MM.1S (cell line): ENCODE data around the gene OSBPL1A.

ENCODE experiments used
- DNase-seq: peaks from one replicate; pipeline ENCODE4 v3.0.0-alpha.2; 2015
- H2AFZ ChIP-seq: fragments of 300-600 bp; sonication (generic); 2 replicates; pipeline ENCODE4 v1.6.0; 2016; ENCODE audit warnings: antibody characterized with exemption, low read length
- H3F3A ChIP-seq: fragments of 300-600 bp; sonication (generic); 2 replicates; pipeline ENCODE4 v1.6.1; 2016; ENCODE audit warnings: mild to moderate bottlenecking, antibody characterized with exemption, low read length, moderate library complexity, mixed read lengths; ENCODE audit not compliant: insufficient read depth
- H3K27ac ChIP-seq: fragments of 300-600 bp; sonication (generic); 2 replicates; pipeline ENCODE4 v1.5.1; 2016; ENCODE audit warnings: mild to moderate bottlenecking, low read length
- H3K27me3 ChIP-seq: fragments of 300-600 bp; sonication (generic); replicated peaks from 2 replicates; pipeline ENCODE4 v1.6.0; 2016; ENCODE audit warnings: low read length; ENCODE audit not compliant: insufficient read depth
- H3K36me3 ChIP-seq: fragments of 300-600 bp; sonication (generic); replicated peaks from 2 replicates; pipeline ENCODE4 v1.6.1; 2016; ENCODE audit warnings: mild to moderate bottlenecking, low read length, mixed read lengths; ENCODE audit not compliant: insufficient read depth
- H3K4me1 ChIP-seq: fragments of 300-600 bp; sonication (generic); 2 replicates; pipeline ENCODE4 v1.6.1; 2016; ENCODE audit warnings: low read length, mixed read lengths
- H3K4me2 ChIP-seq: fragments of 300-600 bp; sonication (generic); 2 replicates; pipeline ENCODE4 v1.6.0; 2016; ENCODE audit warnings: low read depth, low read length
- H3K4me3 ChIP-seq: fragments of 300-600 bp; sonication (generic); 2 replicates; pipeline ENCODE4 v1.5.1; 2016; ENCODE audit warnings: low read length, mixed read lengths
- H3K79me2 ChIP-seq: fragments of 300-600 bp; sonication (generic); 2 replicates; pipeline ENCODE4 v1.6.1; 2016; ENCODE audit warnings: mixed run types, low read length, mixed read lengths
- H3K9ac ChIP-seq: fragments of 300-600 bp; sonication (generic); 2 replicates; pipeline ENCODE4 v1.6.1; 2016; ENCODE audit warnings: low read length, mixed read lengths
- H3K9me2 ChIP-seq: fragments of 300-600 bp; sonication (generic); replicated peaks from 2 replicates; pipeline ENCODE4 v1.6.1; 2016; ENCODE audit warnings: mild to moderate bottlenecking, low read length, mixed read lengths; ENCODE audit not compliant: insufficient read depth
- H3K9me3 ChIP-seq: fragments of 300-600 bp; sonication (generic); replicated peaks from 2 replicates; pipeline ENCODE4 v1.6.1; 2016; ENCODE audit warnings: mild to moderate bottlenecking, low read length, mixed read lengths; ENCODE audit not compliant: insufficient read depth
- H4K20me1 ChIP-seq: fragments of 300-600 bp; sonication (generic); 2 replicates; pipeline ENCODE4 v1.6.1; 2016; ENCODE audit warnings: mild to moderate bottlenecking, low read length, moderate library complexity, mixed read lengths; ENCODE audit not compliant: insufficient read depth
- CTCF ChIP-seq: fragments of 300-600 bp; sonication (generic); IDR thresholded peaks from 2 replicates; pipeline ENCODE4 v1.5.1; 2016; ENCODE audit warnings: antibody characterized with exemption, low read length, mixed read lengths
- EZH2 ChIP-seq: fragments of 300-600 bp; sonication (generic); optimal IDR thresholded peaks from 2 replicates; pipeline ENCODE3; 2017; ENCODE audit warnings: low read depth, mild to moderate bottlenecking, antibody characterized with exemption, low read length, mixed read lengths
- EZH2phosphoT487 ChIP-seq: fragments of 300-600 bp; sonication (generic); IDR thresholded peaks from 2 replicates; pipeline ENCODE4 v1.6.1; 2018; ENCODE audit warnings: antibody characterized with exemption, low read length

The OSBPL1A gene

DNA sequence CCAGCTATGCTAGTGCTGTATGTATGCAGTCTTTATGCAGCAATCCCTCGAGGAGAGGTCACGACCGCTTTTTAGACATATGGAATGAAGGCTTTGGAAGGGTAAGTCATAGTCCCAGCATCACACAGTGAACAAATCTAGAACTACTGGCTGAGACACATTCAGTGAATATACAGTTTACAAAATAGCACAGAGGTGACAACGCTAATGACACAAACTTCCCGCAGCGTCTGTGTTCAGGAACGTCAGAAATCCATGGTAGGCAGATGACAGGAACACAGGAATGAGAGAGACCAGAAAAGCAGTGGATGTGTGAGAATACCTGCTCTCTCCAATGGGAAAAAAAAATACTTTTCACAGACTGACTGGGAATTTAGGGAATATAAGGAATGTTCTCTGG is 229.1 kb downstream of the OSBPL1A start:
- Histone ChIP-seq H3K4me2 (no peak overlapping the region), H3K27me3 (no peaks in the 10 kb centered on the region), H3K36me3 (no peaks in the 10 kb centered on the region), H3K4me1 (no peaks in the 10 kb centered on the region), H3K79me2 (no peaks in the 10 kb centered on the region), H3F3A (no peaks in the 10 kb centered on the region), H3K9me3 (no peaks in the 10 kb centered on the region), H4K20me1 (no peaks in the 10 kb centered on the region), H3K4me3 (no peak overlapping the region), H3K27ac (no peak overlapping the region), H2AFZ (no peak overlapping the region), H3K9me2 (no peaks in the 10 kb centered on the region), H3K9ac (no peak overlapping the region)
- TF ChIP-seq CTCF (no peak), EZH2phosphoT487 (no peak), EZH2 (no peak)
- no peak for DNase-seq

DNA sequence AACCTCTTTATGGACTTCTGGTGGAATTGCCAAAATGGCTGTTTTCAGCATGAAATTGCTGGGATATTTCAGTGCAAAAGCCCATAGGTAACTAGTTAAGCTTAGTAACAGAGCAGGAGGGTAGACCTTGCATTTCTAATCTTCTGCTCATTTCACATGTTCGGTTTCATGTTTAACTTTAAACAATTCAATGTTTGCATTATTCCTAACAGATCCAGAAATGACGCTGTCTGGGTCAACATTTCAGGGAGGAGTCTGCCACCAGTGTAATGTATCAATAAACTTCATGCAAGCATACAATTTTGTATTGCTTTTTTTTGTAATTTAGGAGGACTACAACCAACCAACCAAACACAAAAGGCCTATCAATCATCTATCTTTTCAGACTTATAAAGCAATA is 236.3 kb downstream of the OSBPL1A start:
- Histone ChIP-seq H3K4me3 (no peak overlapping the region), H2AFZ (no peak overlapping the region), H3K36me3 (no peaks in the 10 kb centered on the region), H4K20me1 (no peaks in the 10 kb centered on the region), H3K27me3 (no peaks in the 10 kb centered on the region), H3K4me2 (no peak overlapping the region), H3K9me2 (no peaks in the 10 kb centered on the region), H3K27ac (no peak overlapping the region), H3K79me2 (no peaks in the 10 kb centered on the region), H3F3A (no peaks in the 10 kb centered on the region), H3K9ac (no peak overlapping the region), H3K4me1 (no peaks in the 10 kb centered on the region), H3K9me3 (no peaks in the 10 kb centered on the region)
- no peak for DNase-seq
- no peak for TF ChIP-seq CTCF
- TF ChIP-seq EZH2 = no peak
- no peak for TF ChIP-seq EZH2phosphoT487

DNA sequence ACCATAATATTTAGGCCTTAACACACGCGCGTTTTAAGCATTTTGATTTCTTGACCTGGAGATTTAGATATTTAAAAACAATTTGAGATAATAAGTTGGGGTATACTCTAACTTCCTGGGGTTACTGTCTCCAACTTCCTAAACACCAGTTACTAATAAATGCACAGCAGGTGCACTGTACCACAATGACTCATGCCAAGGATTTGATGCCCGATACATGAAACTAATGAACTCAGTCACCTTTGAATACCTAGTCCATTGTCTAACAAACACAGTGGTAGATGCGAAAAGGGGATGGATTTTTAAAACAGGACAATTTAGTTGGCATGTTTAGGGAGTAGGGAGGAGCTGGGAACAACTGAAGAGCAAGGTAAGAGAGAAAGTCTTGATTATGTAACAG is 237.5 kb downstream of the OSBPL1A start:
- Histone ChIP-seq H2AFZ (no peak overlapping the region), H3K27me3 (no peaks in the 10 kb centered on the region), H3K9me2 (no peaks in the 10 kb centered on the region), H3K4me1 (no peaks in the 10 kb centered on the region), H3K4me3 (no peak overlapping the region), H3K4me2 (no peak overlapping the region), H3F3A (no peaks in the 10 kb centered on the region), H4K20me1 (no peaks in the 10 kb centered on the region), H3K27ac (no peak overlapping the region), H3K36me3 (no peaks in the 10 kb centered on the region), H3K9ac (no peak overlapping the region), H3K79me2 (no peaks in the 10 kb centered on the region), H3K9me3 (no peaks in the 10 kb centered on the region)
- TF ChIP-seq EZH2 = no peak
- TF ChIP-seq CTCF = no peak
- no peak for TF ChIP-seq EZH2phosphoT487
- DNase-seq = no peak

- H3F3A ChIP-seq = no peaks in the 10 kb centered on the region
- no peak overlapping the region for H2AFZ ChIP-seq
- DNase-seq = no peak
- no peaks in the 10 kb centered on the region for H3K9me3 ChIP-seq
- no peak for TF ChIP-seq CTCF
- no peak for TF ChIP-seq EZH2
- no peak for TF ChIP-seq EZH2phosphoT487
- no peak overlapping the region for H3K9ac ChIP-seq
- no peaks in the 10 kb centered on the region for H3K36me3 ChIP-seq
- no peaks in the 10 kb centered on the region for H3K79me2 ChIP-seq
- H3K4me2 ChIP-seq = no peak overlapping the region
- no peaks in the 10 kb centered on the region for H3K27me3 ChIP-seq
- H3K4me3 ChIP-seq = no peak overlapping the region
- no peaks in the 10 kb centered on the region for H4K20me1 ChIP-seq
- no peak overlapping the region for H3K27ac ChIP-seq
- no peaks in the 10 kb centered on the region for H3K9me2 ChIP-seq
- no peaks in the 10 kb centered on the region for H3K4me1 ChIP-seq
Observed at GRCh38 chr18:24157855-24158254, 239.8 kb downstream of the OSBPL1A start.
